GM12864 (cell line): ENCODE measurements around the gene CCDC148.
"Not testable (repeated sequence)": the region's sequence is repeated elsewhere in the genome, so short reads cannot be mapped to it uniquely, and the experiment has no call there.

Experiments used
- DNase-seq: peaks from one replicate; pipeline ENCODE4 v3.0.0-alpha.2; 2011; ENCODE audit warnings: low read depth
- H3K4me3 ChIP-seq: 2 replicates; pipeline ENCODE4 v1.5.1; 2011; ENCODE audit warnings: mild to moderate bottlenecking, low read depth, low read length, control low read depth
- TF ChIP-seq, protein P1 (sequence below): IDR thresholded peaks from 2 replicates; pipeline ENCODE4 v1.5.1; 2011; ENCODE audit warnings: low read depth, mild to moderate bottlenecking, moderate library complexity, low read length, control low read depth, inconsistent platforms; ENCODE audit errors: missing control alignments

CCDC148 gene

DNA sequence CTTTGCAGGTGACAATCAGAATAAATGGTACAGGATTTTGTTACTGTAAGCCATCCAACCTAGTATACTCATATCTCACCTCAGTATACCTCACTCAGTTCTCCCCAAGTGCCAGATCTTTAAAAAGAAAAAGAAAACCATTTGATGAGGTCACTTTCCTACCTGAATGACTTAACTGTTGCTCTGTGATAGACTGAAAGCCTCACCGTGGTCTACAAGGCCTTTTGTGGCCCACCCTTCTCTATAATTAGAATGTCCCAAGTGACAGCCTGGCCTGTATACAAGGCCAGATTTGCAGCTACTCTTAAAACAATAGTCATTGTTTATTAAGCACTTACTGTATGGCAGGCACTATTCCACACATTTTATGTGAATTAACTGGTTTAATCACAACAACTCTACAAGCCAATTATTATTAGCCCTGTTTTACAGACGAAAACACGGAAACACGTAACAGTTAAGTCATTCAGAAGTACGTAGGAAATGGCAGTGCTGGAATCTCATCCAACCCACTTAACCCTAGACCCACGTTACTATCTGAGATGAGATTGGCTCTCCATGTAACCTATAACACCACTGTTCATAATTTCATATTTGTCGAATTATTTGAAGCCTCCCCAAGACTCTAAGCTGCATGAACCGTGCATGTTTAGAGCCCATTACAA is 28.5 kb upstream of the CCDC148 start:
- TF ChIP-seq, protein P1, sequence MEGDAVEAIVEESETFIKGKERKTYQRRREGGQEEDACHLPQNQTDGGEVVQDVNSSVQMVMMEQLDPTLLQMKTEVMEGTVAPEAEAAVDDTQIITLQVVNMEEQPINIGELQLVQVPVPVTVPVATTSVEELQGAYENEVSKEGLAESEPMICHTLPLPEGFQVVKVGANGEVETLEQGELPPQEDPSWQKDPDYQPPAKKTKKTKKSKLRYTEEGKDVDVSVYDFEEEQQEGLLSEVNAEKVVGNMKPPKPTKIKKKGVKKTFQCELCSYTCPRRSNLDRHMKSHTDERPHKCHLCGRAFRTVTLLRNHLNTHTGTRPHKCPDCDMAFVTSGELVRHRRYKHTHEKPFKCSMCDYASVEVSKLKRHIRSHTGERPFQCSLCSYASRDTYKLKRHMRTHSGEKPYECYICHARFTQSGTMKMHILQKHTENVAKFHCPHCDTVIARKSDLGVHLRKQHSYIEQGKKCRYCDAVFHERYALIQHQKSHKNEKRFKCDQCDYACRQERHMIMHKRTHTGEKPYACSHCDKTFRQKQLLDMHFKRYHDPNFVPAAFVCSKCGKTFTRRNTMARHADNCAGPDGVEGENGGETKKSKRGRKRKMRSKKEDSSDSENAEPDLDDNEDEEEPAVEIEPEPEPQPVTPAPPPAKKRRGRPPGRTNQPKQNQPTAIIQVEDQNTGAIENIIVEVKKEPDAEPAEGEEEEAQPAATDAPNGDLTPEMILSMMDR: no peak
- DNase-seq: no peak
- no peak overlapping the region for H3K4me3 ChIP-seq

GRCh38 chr2:158482594-158482993 is 26.0 kb upstream of the CCDC148 start:
- no peak for DNase-seq
- no peak overlapping the region for H3K4me3 ChIP-seq
- TF ChIP-seq, protein P1: no peak

DNA sequence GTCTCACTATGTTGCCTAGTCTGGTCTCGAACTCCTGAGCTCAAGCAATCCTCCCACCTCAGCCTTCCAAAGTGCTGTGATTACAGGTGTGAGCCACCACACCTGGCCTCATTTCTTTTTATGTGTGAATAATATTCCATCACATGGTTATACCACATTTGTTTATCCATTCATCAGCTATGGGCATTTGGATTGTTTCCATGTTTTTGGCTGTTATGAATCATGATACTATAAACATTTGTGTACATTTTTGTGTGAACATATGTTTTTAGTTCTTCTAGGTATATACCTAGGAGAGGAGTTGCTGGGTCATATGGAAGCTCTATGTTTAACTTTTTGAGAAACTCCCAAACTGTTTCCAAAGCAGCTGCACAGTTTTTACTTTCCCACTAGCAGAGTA is 24.6 kb upstream of the CCDC148 start:
- TF ChIP-seq, protein P1: no peak
- no peak for DNase-seq
- H3K4me3 ChIP-seq: no peak overlapping the region

GRCh38 chr2:158478816-158479215 is 22.3 kb upstream of the CCDC148 start:
- TF ChIP-seq, protein P1: no peak
- no peak overlapping the region for H3K4me3 ChIP-seq
- no peak for DNase-seq

- no peak for DNase-seq
- TF ChIP-seq, protein P1: no peak
- no peak overlapping the region for H3K4me3 ChIP-seq
Observed at GRCh38 chr2:158478237-158478636, 21.7 kb upstream of the CCDC148 start.

DNA sequence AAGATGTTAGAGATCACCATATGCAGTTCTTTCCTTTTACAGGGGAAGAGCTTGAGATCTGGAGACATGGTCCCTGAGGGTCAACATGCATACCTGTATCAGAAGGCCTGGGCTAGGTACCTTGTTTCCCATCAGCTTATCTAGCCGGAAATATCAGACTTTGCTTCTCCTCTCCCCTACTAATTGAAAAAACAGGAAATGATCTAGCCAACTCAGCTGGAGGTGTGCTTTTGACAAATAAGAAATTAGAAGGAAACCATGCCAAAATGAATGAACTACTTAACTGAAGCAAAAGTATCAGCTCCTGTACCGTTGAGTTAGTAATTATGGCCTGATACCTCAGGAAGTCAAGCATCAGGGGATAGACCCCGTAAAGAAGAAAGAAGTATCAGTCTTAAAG is 20.6 kb upstream of the CCDC148 start:
- no peak for DNase-seq
- TF ChIP-seq, protein P1: no peak
- no peak overlapping the region for H3K4me3 ChIP-seq

DNA sequence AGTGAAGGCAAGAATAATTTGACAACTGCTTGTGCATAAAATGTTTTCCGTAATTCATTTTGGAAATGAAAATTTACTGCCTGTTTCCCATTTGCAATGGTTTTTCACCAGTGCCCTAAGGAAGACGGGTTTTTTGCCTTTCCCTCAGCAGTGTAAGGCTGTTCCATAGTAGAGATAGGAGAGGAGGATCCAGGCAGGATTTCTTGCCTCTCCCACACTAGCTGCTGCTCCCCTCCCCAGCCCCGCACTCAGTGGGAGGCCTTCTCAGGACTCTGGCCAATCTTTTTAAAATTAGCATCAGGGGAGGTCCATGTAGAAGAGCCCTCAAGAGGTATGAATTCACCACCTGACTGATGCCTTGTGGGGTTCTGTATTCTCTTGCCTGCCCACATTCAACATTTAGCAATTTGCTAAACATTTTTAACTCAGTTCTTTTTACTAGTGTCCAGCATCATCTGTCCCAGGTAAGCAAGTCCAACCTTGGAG is 18.0 kb upstream of the CCDC148 start:
- not testable (repeated sequence) for DNase-seq, H3K4me3 ChIP-seq
